Panc1 (cell line): ENCODE data around the gene RAB30.

Experiments used
- CTCF ChIP-seq: fragments of 450-650 bp; IDR thresholded peaks from 2 replicates; pipeline ENCODE4 v1.5.1; 2017; ENCODE audit warnings: mild to moderate bottlenecking
- POLR2AphosphoS5 ChIP-seq: IDR thresholded peaks from 2 replicates; pipeline ENCODE4 v1.6.1; 2012; ENCODE audit warnings: mild to moderate bottlenecking, low read depth, low read length, moderate library complexity
- REST ChIP-seq, 2 experiments: IDR thresholded peaks; 2 replicates each; pipeline ENCODE4 v1.6.1; 2011 to 2012; ENCODE audit warnings: low read depth in 2 of 2, control low read depth in 1 of 2, low read length in 1 of 2, mild to moderate bottlenecking in 1 of 2, moderate library complexity in 1 of 2; ENCODE audit not compliant: insufficient read depth in 1 of 2
- SIN3A ChIP-seq: IDR thresholded peaks from 2 replicates; pipeline ENCODE4 v1.6.1; 2012; ENCODE audit warnings: low read depth, mild to moderate bottlenecking, low read length, moderate library complexity, borderline replicate concordance; ENCODE audit not compliant: insufficient read depth
- TCF7L2 ChIP-seq: IDR thresholded peaks from 2 replicates; pipeline ENCODE4 v1.6.1; 2011; ENCODE audit warnings: mild to moderate bottlenecking, low read depth, low read length, inconsistent platforms

- no peak for TF ChIP-seq CTCF
- no peak for TF ChIP-seq TCF7L2
- TF ChIP-seq POLR2AphosphoS5: no peak
- TF ChIP-seq SIN3A: no peak
- no peak for TF ChIP-seq REST (IDR thresholded peaks at IDR 0.05; ENCODE audit: insufficient read depth in 1 of 2, low read depth in 2 of 2, low read length in 1 of 2)
These were observed 132.2 kb downstream of the RAB30 start for GRCh38 chr11:82939456-82939855.
